Lung (tissue), 12 donors: ENCODE data around the gene TENM4. TPM values are rescaled to one million over a fixed set of nuclear protein-coding genes. Genes with fewer than 3 reads are reported as not detected.

Source experiments
- ATAC-seq: fragments of 200-7000 bp; cut with Tn5 transposase; one replicate; pipeline ENCODE4 v1.9.1; 2020; ENCODE audit warnings: moderate number of reproducible peaks; ENCODE audit not compliant: insufficient read depth, low FRiP score
- DNase-seq, 3 donors: peaks; one replicate each; pipeline ENCODE4 v3.0.0-alpha.2; 2013 to 2017
- H3K27ac ChIP-seq, 2 donors: one replicate each; pipeline ENCODE4 v1.5.1; 2013; ENCODE audit warnings: mild to moderate bottlenecking in 2 of 2, moderate library complexity in 2 of 2, control low read depth in 1 of 2, inconsistent platforms in 1 of 2, low read depth in 1 of 2, low read length in 1 of 2
- H3K27me3 ChIP-seq, 3 donors: one replicate each; pipeline ENCODE4 v1.5.1; 2013; ENCODE audit warnings: low read length in 2 of 3; ENCODE audit not compliant: control insufficient read depth in 3 of 3, insufficient read depth in 3 of 3
- H3K36me3 ChIP-seq, 4 donors: one replicate each; pipeline ENCODE4 v1.5.1; 2013; ENCODE audit warnings: low read length in 4 of 4, mild to moderate bottlenecking in 1 of 4, moderate library complexity in 1 of 4; ENCODE audit not compliant: control insufficient read depth in 4 of 4, insufficient read depth in 4 of 4
- H3K4me1 ChIP-seq, 5 donors: one replicate each; pipeline ENCODE4 v1.5.1; 2013; ENCODE audit warnings: low read length in 5 of 5, mild to moderate bottlenecking in 2 of 5, moderate library complexity in 1 of 5; ENCODE audit not compliant: control insufficient read depth in 5 of 5, insufficient read depth in 5 of 5
- H3K4me3 ChIP-seq: one replicate; pipeline ENCODE4 v1.5.1; 2013; ENCODE audit warnings: mild to moderate bottlenecking, control low read depth, moderate library complexity
- H3K9ac ChIP-seq, 2 donors: one replicate each; pipeline ENCODE4 v1.5.1; 2013; ENCODE audit warnings: low read length in 2 of 2, control low read depth in 1 of 2; ENCODE audit not compliant: insufficient read depth in 1 of 2
- H3K9me3 ChIP-seq, 4 donors: one replicate each; pipeline ENCODE4 v1.5.1; 2013; ENCODE audit warnings: low read length in 3 of 4, mild to moderate bottlenecking in 1 of 4, moderate library complexity in 1 of 4; ENCODE audit not compliant: control insufficient read depth in 4 of 4, insufficient read depth in 3 of 4
- WGBS, 2 donors: extraction: QIAGEN DNeasy Blood & Tissue Kit; methylation state at CpG; one replicate each; pipeline ENCODE4 v1.1.7; 2013; 5-methylcytosine and 5-hydroxymethylcytosine counted together
- polyA plus RNA-seq, 2 donors: library from polyadenylated mRNA; stranded (reverse); fragments of 200-250 nt; gene quantifications; one replicate each; pipeline ENCODE4 v1.2.1, GENCODE V29; 2013
- total RNA-seq, 2 donors: library from RNA; depleted of rRNA in 1 of 2; stranded (reverse); fragments of >200 nt in 1 of 2; gene quantifications; one replicate each; pipeline ENCODE4 v1.2.1, GENCODE V29; 2014 to 2021
- TF ChIP-seq, protein P1 (sequence below): IDR thresholded peaks from 2 replicates; pipeline ENCODE4 v1.5.1; 2012; ENCODE audit warnings: mild to moderate bottlenecking; ENCODE audit errors: control extremely low read depth, extremely low read depth
- donor health status: control.
- donor health status: control.
- donor health status: Bipolar disorder and iron deficiency.
- donor health status: healthy.
- donor health status: DM: yes; HTN: yes; CAD: no.

The TENM4 gene
- total and polyA plus RNA-seq, 4 donors, result 0.28 to 16.4 (median 3.2) TPM

DNA sequence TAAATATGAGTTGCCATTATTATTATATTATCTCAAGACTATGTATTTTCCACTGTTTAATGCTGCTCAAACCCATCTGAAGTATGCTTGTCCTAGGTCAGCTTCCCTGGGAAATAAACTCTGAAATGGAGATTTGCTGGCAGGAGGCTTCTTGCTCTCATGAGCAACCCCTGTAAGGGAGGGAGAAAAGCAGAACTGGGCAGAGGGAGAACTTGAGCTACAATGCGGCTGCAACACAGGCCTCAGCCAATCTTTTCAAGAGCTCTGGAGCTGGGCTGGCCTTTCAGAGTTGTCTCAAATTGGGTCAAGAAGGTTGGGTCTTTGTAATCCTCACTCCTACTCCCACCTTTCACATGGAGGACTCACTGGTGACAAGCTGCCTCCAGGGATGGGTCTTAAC is 412.6 kb downstream of the TENM4 start:
- no peak overlapping the region for H3K9ac ChIP-seq
- 50 to 73% methylated on average over 1 of the region's 1 CpG for WGBS, 2 donors
- H3K36me3 ChIP-seq, result no peaks in the 10 kb centered on the region
- DNase-seq, result no peak
- no peak overlapping the region for H3K4me3 ChIP-seq
- peaks cover 0 to 33% (median 3%) of the 10 kb centered on the region in 5 donors for H3K4me1 ChIP-seq
- no peak for ATAC-seq
- H3K27ac ChIP-seq, result no peak overlapping the region
- TF ChIP-seq, protein P1, sequence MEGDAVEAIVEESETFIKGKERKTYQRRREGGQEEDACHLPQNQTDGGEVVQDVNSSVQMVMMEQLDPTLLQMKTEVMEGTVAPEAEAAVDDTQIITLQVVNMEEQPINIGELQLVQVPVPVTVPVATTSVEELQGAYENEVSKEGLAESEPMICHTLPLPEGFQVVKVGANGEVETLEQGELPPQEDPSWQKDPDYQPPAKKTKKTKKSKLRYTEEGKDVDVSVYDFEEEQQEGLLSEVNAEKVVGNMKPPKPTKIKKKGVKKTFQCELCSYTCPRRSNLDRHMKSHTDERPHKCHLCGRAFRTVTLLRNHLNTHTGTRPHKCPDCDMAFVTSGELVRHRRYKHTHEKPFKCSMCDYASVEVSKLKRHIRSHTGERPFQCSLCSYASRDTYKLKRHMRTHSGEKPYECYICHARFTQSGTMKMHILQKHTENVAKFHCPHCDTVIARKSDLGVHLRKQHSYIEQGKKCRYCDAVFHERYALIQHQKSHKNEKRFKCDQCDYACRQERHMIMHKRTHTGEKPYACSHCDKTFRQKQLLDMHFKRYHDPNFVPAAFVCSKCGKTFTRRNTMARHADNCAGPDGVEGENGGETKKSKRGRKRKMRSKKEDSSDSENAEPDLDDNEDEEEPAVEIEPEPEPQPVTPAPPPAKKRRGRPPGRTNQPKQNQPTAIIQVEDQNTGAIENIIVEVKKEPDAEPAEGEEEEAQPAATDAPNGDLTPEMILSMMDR, result no peak
- no peaks in the 10 kb centered on the region for H3K27me3 ChIP-seq
- H3K9me3 ChIP-seq, result peaks cover 0 to 4% (median 0%) of the 10 kb centered on the region in 4 donors

GRCh38 chr11:79026803-79027445 is 413.9 kb downstream of the TENM4 start:
- Histone ChIP-seq H3K9me3 (peaks cover 0 to 4% (median 0%) of the 10 kb centered on the region in 4 donors), H3K9ac (no peak overlapping the region), H3K4me3 (no peak overlapping the region), H3K27ac (no peak overlapping the region), H3K4me1 (peaks cover 0 to 33% (median 3%) of the 10 kb centered on the region in 5 donors), H3K27me3 (no peaks in the 10 kb centered on the region), H3K36me3 (no peaks in the 10 kb centered on the region)
- no peak for DNase-seq
- WGBS, 2 donors, result 56 to 58% methylated on average over 3 of the region's 3 CpGs
- ATAC-seq, result no peak
- TF ChIP-seq, protein P1, result no peak

DNA sequence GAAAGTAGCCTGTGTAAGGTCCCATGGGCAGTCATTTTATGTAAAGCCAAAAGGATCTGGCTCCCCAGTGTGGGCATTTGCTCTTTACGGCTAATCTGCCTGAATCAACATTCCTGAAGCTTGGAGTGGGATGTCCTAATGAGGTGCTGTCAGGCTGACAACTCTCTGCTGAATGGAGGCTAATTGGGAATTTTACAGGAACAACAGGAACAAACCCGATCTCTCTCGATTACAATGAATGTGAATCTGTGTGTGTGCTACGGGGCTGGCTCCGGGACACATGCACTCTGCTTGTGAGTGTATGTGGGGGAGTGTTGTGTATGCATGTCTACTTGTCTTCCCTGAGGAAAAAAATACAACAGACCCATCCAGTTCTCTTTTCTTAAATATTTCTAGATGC is 415.2 kb downstream of the TENM4 start:
- Histone ChIP-seq H3K27ac (no peak overlapping the region), H3K9ac (no peak overlapping the region), H3K36me3 (no peaks in the 10 kb centered on the region), H3K27me3 (no peaks in the 10 kb centered on the region), H3K9me3 (peaks cover 0 to 3% (median 0%) of the 10 kb centered on the region in 4 donors), H3K4me3 (no peak overlapping the region), H3K4me1 (peaks cover 0 to 26% (median 3%) of the 10 kb centered on the region in 5 donors)
- TF ChIP-seq, protein P1, result no peak
- DNase-seq (peak; percentile 59 to 70 (median 66)), ATAC-seq (no peak)
- 36 to 40% methylated on average over 5 of the region's 5 CpGs for WGBS, 2 donors
